ENCODE data around the gene NBPF12.
"Not testable (repeated sequence)": the region's sequence is repeated elsewhere in the genome, so short reads cannot be mapped to it uniquely, and the experiment has no call there.

The NBPF12 gene

DNA sequence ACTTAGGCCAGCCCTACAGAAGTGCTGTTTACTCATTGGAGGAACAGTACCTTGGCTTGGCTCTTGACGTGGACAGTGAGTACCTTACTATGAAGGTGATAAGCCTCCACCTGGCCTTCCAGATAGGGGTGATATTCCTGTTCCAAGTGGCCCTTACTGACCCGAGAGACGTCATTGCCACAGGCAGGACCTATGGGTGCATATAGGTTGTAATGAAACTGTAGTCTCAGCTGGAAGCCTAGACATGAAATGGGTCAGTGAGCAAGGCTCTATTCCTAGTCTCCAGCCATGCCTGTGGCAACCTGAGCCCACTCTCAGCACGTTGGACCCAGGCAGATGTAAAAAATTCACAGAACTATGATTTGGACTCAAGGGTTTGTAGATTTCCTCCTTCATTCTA lies 48.3 kb downstream of the NBPF12 start:
- DNase-seq (ENCODE audit: low read depth), result not testable (repeated sequence)

DNA sequence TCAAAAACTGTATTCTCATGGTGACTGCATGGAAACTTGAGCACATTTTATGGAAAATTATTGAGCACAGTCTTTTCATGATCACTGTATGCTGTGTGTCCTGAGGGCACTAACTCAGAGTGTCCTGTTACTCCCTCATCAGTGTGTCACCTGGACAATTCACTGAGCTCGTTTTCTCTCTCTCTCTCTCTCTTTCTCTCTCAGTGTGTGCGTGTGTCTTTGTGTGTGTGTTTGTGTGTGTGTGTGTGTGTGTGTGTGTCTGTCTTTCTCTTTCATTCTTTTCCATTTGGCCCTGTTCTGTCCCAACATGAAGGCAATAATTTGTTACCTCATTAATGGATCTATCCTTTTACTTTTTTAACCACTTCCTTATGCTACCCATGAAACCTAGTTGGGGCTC lies 49.4 kb downstream of the NBPF12 start:
- not testable (repeated sequence) for DNase-seq (ENCODE audit: low read depth)

DNA sequence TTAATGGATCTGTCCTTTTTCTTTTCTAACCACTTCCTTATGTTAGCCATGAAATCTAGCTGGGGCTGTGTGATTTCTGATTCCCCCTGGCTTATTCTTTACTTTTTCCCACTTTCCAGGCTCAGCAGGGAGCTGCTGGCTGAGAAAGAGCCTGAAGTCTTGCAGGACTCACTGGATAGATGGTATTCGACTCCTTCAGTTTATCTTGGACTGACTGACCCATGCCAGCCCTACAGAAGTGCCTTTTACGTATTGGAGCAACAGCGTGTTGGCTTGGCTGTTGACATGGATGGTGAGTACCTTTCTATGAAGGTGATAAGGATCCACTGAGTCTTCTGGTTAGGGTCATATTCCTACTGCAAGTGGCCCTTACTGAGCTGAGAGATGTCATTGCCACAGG lies 51.3 kb downstream of the NBPF12 start:
- not testable (repeated sequence) for DNase-seq (ENCODE audit: low read depth)

DNA sequence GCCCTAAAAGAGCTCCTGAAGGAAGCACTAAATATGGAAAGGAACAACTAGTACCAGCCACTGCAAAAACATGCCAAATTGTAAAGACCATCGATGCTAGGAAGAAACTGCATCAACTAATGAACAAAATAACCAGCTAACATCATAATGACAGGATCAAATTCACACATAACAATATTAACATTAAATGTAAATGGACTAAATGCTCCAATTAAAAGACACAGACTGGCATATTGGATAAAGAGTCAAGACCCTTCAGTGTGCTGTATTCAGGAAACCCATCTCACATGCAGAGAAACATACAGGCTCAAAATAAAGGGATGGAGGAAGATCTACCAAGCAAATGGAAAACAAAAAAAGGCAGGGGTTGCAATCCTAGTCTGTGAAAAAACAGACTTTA lies 70.4 kb downstream of the NBPF12 start:
- not testable (repeated sequence) for DNase-seq (ENCODE audit: low read depth)

DNA sequence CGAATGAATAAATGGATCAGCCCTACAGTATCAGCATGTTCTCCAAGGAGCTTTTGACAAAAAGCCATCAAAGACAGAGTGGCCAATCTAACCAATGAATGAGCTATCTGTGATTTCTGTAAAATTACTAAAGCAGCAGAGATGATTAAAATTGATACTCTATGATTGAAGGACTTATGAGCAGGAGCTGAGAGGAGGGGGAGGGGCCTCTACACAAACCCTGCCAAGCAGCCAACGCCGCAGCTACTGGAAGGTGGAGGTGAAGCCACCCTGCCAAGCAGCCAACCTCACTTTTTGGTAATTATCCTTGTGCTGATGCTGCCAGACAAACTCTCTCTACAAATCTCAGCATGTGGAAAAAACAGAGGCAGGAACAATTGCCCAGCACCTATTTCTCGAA lies 88.9 kb downstream of the NBPF12 start:
- DNase-seq (ENCODE audit: low read depth), result not testable (repeated sequence)

DNA sequence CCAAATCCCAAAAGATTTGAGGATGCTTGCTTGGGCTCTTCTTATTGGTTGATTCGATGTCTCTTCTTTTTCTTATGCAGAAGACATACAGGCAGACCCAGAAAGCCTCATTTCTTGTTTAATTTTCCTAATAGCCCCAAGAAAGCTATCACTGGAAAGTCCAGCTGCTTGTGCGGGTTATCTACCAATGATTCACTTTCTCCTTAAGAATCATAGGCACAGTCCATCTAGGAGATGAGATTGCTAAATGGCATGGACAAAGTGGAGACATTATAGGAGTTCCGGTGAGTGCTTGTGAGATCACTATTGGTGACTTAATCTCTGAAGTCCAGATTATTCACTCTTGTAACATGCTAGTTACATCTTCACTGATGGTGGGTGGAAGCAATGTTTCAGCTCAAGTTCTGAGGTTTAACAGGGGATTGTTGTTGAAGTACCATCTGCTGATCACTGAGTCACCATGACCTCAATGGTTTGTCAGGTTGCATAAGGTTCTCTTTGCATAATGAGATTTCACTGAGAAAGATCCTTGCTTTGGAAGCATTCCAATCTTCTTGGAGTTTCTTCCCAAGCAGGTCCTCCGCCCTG lies 92.0 kb downstream of the NBPF12 start:
- peak; percentile 3 for DNase-seq (ENCODE audit: low read depth)

DNA sequence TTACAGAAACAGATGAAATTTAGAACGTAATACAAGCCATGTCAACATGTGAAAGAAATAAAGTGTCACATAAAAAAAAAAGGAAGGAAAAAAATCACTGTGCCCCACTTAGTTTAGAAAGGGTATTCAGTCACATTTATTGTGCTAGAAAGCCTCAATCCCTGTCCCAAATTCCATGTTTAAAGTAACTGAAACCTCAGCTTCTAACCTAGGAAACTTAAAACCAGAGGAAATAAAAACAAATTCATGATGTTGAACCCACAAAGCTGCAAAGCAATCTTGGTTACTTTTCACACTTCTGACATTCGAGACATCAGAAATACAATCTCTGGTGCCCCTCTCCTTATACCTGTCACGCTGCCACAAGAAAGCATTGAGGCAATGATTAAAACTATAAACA lies 101.8 kb downstream of the NBPF12 start:
- DNase-seq (ENCODE audit: low read depth), result no peak

DNA sequence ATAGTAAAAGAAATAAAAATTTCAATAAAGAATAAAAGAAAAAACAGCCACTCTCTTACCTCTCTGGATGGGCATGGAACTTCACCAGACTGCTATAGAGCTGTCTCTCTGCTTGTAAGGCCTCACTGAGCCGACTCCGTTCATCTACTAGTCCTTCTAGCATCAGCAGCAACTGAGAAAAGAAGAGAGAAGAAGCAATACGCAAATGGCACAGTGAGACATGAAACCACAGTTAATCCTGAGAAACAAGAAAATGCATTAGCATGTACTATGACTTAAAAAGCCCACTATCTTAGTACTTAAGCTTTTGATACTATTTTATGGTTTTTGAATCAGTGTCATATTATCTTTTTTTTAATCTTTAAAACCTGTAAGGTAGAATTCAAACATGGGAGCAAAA lies 104.8 kb downstream of the NBPF12 start:
- DNase-seq (ENCODE audit: low read depth), result not testable (repeated sequence)

DNA sequence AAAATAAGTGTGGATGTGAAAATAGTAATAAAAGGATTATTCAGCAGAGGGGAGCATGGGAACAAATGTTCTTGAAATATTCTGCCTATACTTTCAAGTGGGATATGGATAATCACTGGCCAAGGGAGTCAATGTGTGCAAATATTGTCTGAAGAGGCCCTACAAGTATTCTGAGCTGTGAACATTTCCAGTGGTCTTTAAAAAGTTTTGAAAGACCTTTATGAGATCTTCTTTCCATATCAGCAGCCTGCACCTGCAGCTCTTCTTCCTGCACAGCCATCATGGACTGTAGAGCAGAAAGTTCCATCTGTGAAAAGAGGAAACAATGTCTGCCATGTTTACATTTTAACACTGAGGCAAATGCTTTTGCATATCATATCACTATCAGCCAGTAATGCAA lies 106.4 kb downstream of the NBPF12 start:
- DNase-seq (ENCODE audit: low read depth), result not testable (repeated sequence)
